WI38 (cell line): ENCODE results near the gene FHL2.

Experiments
- H3K4me3 ChIP-seq: 2 replicates; pipeline ENCODE4 v1.5.1; 2011; ENCODE audit warnings: low read depth, mild to moderate bottlenecking, control low read depth, low read length
- TF ChIP-seq, protein P1 (sequence below): IDR thresholded peaks from 2 replicates; pipeline ENCODE4 v1.5.1; 2012; ENCODE audit warnings: low read depth, mild to moderate bottlenecking, control low read depth, low read length

The FHL2 gene

DNA sequence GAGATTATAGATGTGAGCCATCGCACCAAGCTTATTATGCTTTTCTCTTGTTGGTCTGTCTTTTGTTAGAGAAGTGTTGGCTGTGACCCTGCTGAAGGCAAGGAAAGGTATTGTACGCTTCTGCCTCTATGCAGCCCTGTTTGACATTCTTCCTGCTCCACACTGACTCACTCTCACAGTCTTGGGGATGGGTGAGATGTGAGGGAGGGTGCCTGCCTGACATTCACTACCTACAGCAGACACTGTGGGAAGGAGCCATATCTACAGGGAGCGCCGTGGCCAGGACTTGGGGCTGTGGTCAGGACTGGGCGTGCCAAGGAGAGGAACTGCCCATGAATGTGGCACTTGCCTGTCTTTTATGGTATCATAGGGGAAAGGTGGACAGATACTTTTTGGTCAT lies 43.9 kb upstream of the FHL2 start:
- H3K4me3 ChIP-seq: no peak overlapping the region
- TF ChIP-seq, protein P1, sequence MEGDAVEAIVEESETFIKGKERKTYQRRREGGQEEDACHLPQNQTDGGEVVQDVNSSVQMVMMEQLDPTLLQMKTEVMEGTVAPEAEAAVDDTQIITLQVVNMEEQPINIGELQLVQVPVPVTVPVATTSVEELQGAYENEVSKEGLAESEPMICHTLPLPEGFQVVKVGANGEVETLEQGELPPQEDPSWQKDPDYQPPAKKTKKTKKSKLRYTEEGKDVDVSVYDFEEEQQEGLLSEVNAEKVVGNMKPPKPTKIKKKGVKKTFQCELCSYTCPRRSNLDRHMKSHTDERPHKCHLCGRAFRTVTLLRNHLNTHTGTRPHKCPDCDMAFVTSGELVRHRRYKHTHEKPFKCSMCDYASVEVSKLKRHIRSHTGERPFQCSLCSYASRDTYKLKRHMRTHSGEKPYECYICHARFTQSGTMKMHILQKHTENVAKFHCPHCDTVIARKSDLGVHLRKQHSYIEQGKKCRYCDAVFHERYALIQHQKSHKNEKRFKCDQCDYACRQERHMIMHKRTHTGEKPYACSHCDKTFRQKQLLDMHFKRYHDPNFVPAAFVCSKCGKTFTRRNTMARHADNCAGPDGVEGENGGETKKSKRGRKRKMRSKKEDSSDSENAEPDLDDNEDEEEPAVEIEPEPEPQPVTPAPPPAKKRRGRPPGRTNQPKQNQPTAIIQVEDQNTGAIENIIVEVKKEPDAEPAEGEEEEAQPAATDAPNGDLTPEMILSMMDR: no peak

DNA sequence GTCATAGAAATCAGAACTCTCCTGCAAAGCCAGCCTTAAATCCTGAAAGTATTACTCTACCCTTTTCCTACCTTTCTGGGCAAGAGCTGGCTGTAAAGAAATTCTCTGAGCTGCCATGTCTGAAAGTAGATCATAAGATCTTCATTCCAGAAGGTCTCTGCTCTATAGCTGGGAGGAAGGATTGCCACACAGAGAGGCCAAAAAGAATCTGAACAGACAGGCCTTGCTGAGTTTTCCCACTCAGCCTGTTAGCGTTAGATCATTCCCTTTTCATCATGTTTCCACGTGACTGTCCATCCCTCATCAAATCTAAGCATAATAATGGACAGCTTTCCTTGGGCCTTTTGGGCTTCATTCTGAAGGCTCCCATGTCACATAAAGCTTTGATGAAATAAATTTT lies 43.2 kb upstream of the FHL2 start:
- TF ChIP-seq, protein P1: no peak

DNA sequence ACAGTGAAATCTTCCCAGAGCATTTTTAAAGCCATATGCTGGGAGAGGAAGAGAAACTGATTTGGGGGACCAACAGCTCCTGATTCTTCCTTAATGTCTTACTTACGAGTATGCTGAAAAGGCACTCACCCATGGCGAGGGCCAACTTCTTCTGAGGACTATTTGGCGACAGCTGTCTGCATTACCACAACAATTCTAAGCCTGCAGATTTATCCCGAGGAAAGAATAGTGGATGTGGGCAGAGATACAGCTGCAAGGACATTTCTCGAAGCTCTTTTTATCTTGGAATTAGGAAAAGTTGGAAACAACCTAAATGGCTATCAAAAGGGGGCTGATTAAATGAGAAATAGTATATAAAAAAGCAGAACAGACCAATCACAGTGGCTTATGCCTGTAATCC lies 40.3 kb upstream of the FHL2 start:
- TF ChIP-seq, protein P1: no peak
- H3K4me3 ChIP-seq: no peak overlapping the region

More for the DNA sequence above, 43.2 kb upstream of the FHL2 start:
- no peak overlapping the region for H3K4me3 ChIP-seq

DNA sequence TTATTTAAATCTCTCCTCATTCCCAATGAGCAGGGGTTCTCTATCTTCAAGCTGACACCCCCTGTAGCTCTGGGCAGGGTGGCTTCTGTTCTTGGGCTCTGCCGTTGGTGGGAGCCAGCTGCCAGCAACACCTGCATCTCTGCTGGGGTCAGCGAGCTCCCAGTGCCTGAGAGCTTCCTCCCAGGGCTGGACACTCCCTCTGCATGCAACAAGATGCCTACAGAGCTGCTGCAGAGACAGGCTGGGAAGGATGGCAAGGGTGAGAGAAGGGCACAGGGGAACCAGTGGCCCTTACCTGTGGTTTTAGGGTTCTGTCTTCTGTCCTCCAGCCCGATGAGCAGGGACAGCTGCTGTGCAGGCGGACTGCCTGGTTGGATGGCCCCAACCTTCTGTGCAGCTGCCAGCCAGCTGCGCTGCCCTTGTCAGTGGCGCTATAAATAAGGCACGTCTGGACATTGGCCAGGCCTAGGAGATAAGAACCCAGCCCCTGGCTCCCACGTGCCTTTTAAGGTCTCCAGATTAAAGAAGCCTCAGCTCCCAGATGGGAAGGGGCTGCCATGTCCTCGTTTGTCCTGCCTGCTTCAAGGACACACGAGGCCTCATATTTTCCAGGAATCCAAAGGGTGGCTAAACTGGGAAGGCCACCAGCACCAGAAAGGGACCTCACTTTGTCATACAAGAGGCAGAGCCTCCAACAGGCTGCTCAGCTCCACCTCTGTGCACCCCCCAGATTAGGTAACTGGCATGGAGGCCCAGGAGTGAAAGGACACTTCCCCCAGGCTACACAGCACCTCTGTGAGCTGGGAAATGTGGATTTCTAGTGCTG lies 39.5 kb upstream of the FHL2 start:
- H3K4me3 ChIP-seq: peak overlapping the region; percentile 24; the same call in 1 of the 2 replicates
- TF ChIP-seq, protein P1: no peak

DNA sequence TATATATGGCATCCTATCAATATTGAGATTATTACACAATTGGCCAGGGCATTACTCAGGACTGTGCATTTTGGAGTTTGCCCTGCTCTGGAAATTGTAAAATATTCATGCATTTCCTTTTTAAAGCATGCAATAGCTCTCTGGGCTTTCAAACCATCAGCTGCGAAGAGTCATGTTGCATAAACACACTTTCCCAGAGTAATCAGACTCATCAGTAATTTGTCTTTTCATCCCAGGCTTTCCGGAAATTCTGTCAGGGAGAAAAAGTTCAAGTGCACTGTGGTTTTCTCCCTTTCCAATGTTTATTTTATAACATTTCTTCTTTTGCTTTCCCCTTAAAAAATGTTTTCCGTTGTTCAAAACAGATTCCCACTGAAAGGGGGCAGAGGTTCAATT lies 38.9 kb upstream of the FHL2 start:
- peak overlapping the region; percentile 24; the same call in 1 of the 2 replicates for H3K4me3 ChIP-seq
- TF ChIP-seq, protein P1: no peak

DNA sequence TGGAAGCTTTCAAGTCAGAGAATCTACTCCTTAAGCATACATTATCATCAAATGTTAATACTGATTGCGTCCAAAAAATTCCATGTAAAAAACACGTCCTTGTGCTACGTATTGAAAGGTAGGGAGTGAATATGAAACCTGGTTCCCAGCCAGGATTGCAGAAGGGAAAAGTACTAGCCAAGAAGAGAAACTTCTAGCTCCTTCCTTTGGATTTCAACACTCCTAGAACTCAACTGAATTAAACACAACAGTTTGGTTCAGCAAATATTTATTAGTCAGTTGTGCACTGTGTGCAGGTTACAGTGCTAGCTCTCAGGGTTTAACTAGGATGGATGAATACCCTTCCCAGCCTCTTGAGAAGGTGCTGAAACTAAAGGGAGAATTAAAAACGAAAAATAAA lies 33.9 kb upstream of the FHL2 start:
- TF ChIP-seq, protein P1: no peak
- no peak overlapping the region for H3K4me3 ChIP-seq

DNA sequence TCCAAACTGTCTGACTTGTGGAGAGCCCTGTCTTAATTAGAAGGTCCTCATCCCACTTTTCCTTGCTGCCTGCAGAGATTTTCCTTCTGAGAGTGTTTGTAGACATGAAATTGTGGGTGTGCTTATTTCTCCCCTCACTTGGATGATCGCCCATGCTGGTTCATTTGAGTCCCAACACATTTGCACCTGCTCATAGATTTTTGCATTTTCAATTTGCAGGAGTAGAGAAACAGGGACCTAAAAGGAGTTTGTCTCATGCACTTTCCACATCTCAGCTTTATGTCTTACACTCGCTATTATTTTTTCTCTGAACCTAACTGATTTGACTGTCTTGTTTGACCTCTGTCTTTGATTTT lies 33.2 kb upstream of the FHL2 start:
- TF ChIP-seq, protein P1: no peak
- H3K4me3 ChIP-seq: no peak overlapping the region
